HUES6 (cell line): Measurements from ENCODE around the gene C2CD3.

Experiments used
- H3K27ac ChIP-seq: 2 replicates; pipeline ENCODE4 v1.7.0; 2013; ENCODE audit warnings: low read depth, mild to moderate bottlenecking, low read length, inconsistent platforms
- H3K27me3 ChIP-seq: 2 replicates; pipeline ENCODE4 v1.6.1; 2013; ENCODE audit warnings: low read length; ENCODE audit not compliant: control insufficient read depth, insufficient read depth
- H3K36me3 ChIP-seq: 2 replicates; pipeline ENCODE4 v1.6.1; 2013; ENCODE audit warnings: low read length; ENCODE audit not compliant: control insufficient read depth, insufficient read depth
- H3K4me1 ChIP-seq: 2 replicates; pipeline ENCODE4 v1.6.1; 2013; ENCODE audit warnings: low read length; ENCODE audit not compliant: control insufficient read depth, insufficient read depth
- H3K4me3 ChIP-seq: 2 replicates; pipeline ENCODE4 v1.5.1; 2013; ENCODE audit warnings: low read depth, low read length
- H3K9ac ChIP-seq: one replicate; pipeline ENCODE4 v1.6.1; 2013; ENCODE audit warnings: mild to moderate bottlenecking, low read length
- H3K9me3 ChIP-seq: 2 replicates; pipeline ENCODE4 v1.6.1; 2013; ENCODE audit warnings: low read depth, low read length; ENCODE audit not compliant: control insufficient read depth, insufficient read depth

The C2CD3 gene

GRCh38 chr11:74008373-74009229, 162.2 kb downstream of the C2CD3 start, which contains the start of gene UCP3:
TSS of gene UCP3 (minus strand) at chr11:74009085. CDS start at chr11:74007042, 2,043 bp downstream.
- H3K9ac ChIP-seq: no peak within 1 kb of the TSS
- no peaks in the 10 kb centered on the region for H3K27me3 ChIP-seq
- no peaks in the 10 kb centered on the region for H3K9me3 ChIP-seq
- H3K27ac ChIP-seq: no peak within 1 kb of the TSS
- 0 out of 2 replicates have a peak, but pooled peaks cover 3% of the 10 kb centered on the region for H3K36me3 ChIP-seq
- H3K4me3 ChIP-seq: no peak within 1 kb of the TSS
- H3K4me1 ChIP-seq: peaks cover 8% of the 10 kb centered on the region

GRCh38 chr11:74007691-74008372, 163.0 kb downstream of the C2CD3 start:
- no peaks in the 10 kb centered on the region for H3K9me3 ChIP-seq
- H3K4me1 ChIP-seq: peaks cover 8% of the 10 kb centered on the region
- no peak overlapping the region for H3K27ac ChIP-seq
- H3K36me3 ChIP-seq: peaks cover 3% of the 10 kb centered on the region; the same call in 1 of the 2 replicates
- H3K27me3 ChIP-seq: no peaks in the 10 kb centered on the region
- no peak overlapping the region for H3K4me3 ChIP-seq
- no peak overlapping the region for H3K9ac ChIP-seq

GRCh38 chr11:74006743-74007304, 164.0 kb downstream of the C2CD3 start:
- Histone ChIP-seq H3K4me1 (peaks cover 8% of the 10 kb centered on the region), H3K9me3 (no peaks in the 10 kb centered on the region), H3K27ac (no peak overlapping the region), H3K27me3 (no peaks in the 10 kb centered on the region), H3K36me3 (no peaks in the 10 kb centered on the region; the same call in 1 of the 2 replicates), H3K9ac (no peak overlapping the region), H3K4me3 (no peak overlapping the region)

DNA sequence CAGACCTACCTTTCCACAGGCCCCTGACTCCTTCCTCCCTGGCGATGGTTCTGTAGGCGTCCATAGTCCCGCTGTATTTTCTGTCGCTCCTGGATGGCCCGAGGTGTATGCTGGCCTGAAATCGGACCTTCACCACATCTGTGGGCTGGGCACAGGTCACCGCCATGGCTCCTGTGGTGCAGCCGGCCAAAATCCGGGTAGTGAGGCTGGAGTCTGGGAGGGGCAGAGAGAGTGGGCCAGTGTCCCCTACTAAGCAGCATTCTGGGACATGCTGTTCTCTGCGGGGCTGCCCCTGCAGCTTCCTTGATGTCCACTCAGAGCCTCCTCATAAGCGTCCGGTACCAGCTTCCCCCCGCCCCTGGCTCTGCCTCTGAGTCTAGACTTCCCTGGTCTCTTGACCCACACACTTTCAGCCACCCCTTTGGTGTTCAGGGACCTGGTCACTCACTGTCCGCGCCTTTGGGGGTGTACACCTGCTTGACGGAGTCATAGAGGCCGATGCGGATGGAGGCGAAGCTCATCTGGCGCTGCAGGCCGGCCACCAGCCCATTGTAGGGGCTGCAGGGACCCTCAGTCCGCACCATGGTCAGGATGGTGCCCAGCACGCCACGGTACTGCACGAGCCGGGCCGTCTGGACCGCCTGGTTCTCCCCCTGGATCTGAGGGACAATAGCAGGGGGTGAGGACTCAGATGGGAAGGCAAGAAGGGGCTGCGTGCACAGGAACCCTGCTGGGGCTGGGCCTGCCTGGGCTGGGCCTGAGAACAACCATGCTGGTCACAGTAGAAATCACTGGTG, 164.9 kb downstream of the C2CD3 start:
- H3K9me3 ChIP-seq: no peaks in the 10 kb centered on the region
- no peaks in the 10 kb centered on the region for H3K27me3 ChIP-seq
- no peak overlapping the region for H3K4me3 ChIP-seq
- H3K27ac ChIP-seq: no peak overlapping the region
- H3K36me3 ChIP-seq: no peaks in the 10 kb centered on the region; the same call in 1 of the 2 replicates
- H3K9ac ChIP-seq: no peak overlapping the region
- peaks cover 8% of the 10 kb centered on the region for H3K4me1 ChIP-seq

DNA sequence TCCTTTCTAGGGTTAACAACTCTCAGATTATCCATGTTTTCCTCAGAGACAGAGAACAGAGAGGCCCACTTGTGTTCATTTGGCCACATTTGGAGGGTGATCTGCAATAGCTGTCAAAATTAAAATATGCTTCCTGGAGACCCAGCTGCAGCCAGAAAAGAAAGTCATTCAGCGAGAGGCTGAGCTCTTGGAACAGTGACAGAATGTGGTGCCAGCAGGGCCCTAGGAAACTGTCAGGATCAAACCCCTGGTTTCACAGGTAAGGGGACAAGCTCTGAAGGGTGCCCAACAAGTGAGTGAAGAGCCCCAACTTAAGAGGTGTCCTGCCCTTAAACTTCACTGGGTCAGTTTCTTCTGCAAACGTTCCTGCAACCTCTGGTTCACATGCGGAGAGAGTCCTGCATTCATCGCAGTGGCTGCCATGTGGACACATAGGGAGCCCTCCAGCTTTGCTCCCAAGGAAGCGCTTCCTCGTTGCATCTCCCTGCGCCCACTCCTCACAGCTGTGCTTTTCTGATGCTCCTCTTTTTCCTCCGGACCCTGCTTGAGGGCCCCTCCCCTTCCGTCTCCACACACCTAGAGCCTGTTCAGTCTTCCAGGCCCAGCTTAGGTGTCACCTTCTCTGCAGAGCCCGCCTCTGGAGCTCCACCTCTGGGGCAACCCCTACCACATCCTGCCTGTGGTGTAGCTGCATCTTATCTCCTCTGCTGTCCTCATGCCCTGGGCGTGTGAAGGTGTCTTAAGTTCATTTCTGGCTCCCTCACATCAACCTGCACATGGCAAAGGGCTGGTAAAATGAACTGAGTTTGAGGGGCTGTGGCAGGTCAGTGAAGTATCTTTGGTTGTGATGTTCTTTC, 165.8 kb downstream of the C2CD3 start:
- H3K9me3 ChIP-seq: no peaks in the 10 kb centered on the region
- no peaks in the 10 kb centered on the region; the same call in 1 of the 2 replicates for H3K36me3 ChIP-seq
- no peak overlapping the region for H3K4me3 ChIP-seq
- peaks cover 6% of the 10 kb centered on the region for H3K4me1 ChIP-seq
- no peak overlapping the region for H3K9ac ChIP-seq
- no peak overlapping the region for H3K27ac ChIP-seq
- H3K27me3 ChIP-seq: no peaks in the 10 kb centered on the region

DNA sequence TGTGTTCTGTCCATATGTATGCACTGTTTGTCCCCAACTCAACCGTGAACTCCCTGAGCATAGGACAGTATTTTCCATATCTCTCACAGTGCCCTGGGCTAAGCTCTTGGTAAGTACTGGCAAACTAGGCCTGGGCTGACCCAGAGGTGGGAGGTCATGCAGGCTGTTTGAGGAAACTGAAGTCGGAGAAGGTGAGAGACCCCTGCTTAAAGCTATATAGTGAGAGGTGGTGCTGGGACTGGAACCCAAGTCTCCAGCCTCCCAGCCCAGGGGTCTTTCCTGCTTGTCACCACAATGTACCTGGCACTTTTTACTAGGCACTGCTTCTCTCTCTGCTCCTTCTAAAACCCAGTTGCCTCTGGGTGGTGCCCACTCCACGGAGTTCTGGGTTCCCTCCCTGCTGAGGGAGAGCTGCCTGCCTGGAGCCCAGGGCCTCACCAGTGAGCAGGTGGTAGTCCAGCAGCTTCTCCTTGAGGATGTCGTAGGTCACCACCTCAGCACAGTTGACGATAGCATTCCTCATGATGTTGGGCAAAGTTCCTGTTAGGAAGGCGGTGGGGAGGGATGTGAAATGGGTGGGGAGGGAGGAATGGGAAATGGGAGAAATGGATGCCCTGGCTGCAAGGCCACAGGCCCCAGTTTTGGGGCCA, 166.6 kb downstream of the C2CD3 start:
- Histone ChIP-seq H3K4me1 (0 out of 2 replicates have a peak, but pooled peaks cover 6% of the 10 kb centered on the region), H3K36me3 (no peaks in the 10 kb centered on the region; the same call in 1 of the 2 replicates), H3K9me3 (no peaks in the 10 kb centered on the region), H3K9ac (no peak overlapping the region), H3K27me3 (no peaks in the 10 kb centered on the region), H3K4me3 (no peak overlapping the region), H3K27ac (no peak overlapping the region)

DNA sequence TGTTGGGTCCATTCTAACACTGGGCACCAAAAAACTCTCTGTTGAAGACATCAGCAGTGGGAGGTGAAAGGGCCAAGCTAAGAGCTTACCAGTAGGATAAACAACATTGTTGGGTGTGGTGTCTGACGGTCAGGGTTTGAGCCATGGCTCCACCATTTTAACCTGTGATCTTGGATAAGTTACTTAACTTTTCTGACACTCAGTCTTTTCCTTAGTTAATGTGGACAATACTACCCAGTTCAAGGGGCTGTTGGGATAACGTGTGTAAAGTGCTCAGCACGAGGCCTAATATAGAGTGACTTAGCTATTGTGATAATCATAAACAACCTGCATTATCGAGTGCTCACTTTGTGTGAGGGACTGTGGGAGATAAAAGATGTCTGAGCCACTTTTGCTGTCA, 168.0 kb downstream of the C2CD3 start:
- no peak overlapping the region for H3K27ac ChIP-seq
- no peak overlapping the region for H3K9ac ChIP-seq

DNA sequence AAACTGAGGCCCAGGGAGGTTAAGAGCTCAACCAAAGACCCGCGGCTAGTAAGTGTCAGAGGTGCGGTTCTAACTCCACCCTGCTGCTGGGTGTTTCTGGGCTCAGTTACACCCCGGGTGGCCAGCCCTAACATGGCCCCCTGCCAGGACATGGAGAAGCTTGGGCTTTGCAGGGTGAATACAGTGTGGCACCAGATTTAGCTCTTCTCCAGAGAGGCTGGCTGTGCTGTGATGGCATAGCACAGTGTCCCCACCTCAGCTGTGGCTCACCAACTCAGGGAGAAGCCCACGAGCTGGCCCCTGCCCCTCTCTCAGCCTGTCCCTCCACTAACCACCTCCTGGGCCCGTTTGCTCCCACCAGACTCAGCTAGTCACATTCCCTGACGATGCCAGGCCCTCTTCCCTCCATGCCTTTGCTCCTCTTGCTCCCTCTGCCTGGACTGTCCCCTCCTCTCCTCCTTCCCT, 168.9 kb downstream of the C2CD3 start:
- Histone ChIP-seq H3K9ac (no peak overlapping the region), H3K27ac (no peak overlapping the region), H3K27me3 (no peaks in the 10 kb centered on the region), H3K9me3 (no peaks in the 10 kb centered on the region), H3K36me3 (no peaks in the 10 kb centered on the region; the same call in 1 of the 2 replicates), H3K4me3 (no peak overlapping the region), H3K4me1 (0 out of 2 replicates have a peak, but pooled peaks cover 6% of the 10 kb centered on the region)

More for the DNA sequence above, 168.0 kb downstream of the C2CD3 start:
- no peaks in the 10 kb centered on the region for H3K27me3 ChIP-seq
- no peaks in the 10 kb centered on the region for H3K9me3 ChIP-seq
- H3K36me3 ChIP-seq: no peaks in the 10 kb centered on the region; the same call in 1 of the 2 replicates
- no peak overlapping the region for H3K4me3 ChIP-seq
- 0 out of 2 replicates have a peak, but pooled peaks cover 6% of the 10 kb centered on the region for H3K4me1 ChIP-seq

- Histone ChIP-seq H3K4me3 (no peak overlapping the region), H3K27me3 (no peaks in the 10 kb centered on the region), H3K4me1 (0 out of 2 replicates have a peak, but pooled peaks cover 6% of the 10 kb centered on the region)
Measured at GRCh38 chr11:74000307-74001133, 170.3 kb downstream of the C2CD3 start.

More at GRCh38 chr11:74000307-74001133, 170.3 kb downstream of the C2CD3 start:
- Histone ChIP-seq H3K9me3 (no peaks in the 10 kb centered on the region), H3K9ac (no peak overlapping the region), H3K36me3 (no peaks in the 10 kb centered on the region; the same call in 1 of the 2 replicates), H3K27ac (no peak overlapping the region)
